Mesenteric fat pad (tissue), 1 donor: ENCODE data around the gene RAD51C. TPM values are rescaled to one million over a fixed set of nuclear protein-coding genes. Genes with fewer than 3 reads are reported as not detected.
"Not testable (repeated sequence)": the region's sequence is repeated elsewhere in the genome, so short reads cannot be mapped to it uniquely, and the experiment has no call there.

Experiments used
- DNase-seq: peaks from one replicate; pipeline ENCODE4 v3.0.0-alpha.2; 2020; ENCODE audit warnings: low spot score
- total RNA-seq: library from RNA; stranded (reverse); fragmentation: NEBNext Ultra II Directional; extraction: Animal tissue kit (Norgen Biotek cat#: 25700); gene quantifications from one replicate; pipeline ENCODE4 v1.2.1, GENCODE V29; 2021
- donor health status: DM: yes; HTN: yes; CAD: no.

The RAD51C gene
- total RNA-seq, 1 donor from 2014 or later: 21.9 TPM

DNA sequence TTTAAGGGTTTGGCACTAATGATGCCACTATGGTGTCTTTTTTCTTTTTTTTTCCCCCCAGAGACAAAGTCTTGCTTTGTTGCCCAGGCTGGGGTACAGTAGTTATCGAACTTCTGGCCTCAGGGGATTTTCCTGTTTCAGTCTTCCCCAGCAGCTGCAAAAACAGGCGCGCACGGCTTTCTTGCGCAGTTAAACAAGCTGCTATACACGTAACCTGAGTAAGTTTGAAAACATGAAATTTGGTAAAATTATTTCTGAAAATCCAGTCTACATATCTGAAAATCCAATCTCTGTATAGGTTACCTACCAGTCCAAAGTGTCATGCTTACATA is 12.4 kb upstream of the RAD51C start:
- no peak for DNase-seq

DNA sequence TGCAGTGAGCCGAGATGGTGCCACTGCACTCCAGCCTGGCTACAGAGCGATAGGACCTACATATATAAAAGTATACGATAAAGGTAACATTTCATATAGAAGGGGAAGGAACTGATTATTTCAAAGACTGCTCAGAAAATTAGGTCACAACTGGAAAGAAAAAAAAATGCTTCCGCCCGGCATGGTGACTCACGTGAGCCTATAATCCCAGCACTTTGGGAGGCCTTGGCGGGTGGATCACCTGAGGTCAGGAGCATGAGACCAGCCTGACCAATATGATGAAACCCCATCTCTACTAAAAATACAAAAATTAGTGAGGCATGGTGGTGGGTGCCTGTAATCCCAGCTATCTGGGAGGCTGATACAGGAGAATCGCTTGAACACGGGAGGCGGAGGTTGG is 8.4 kb upstream of the RAD51C start:
- DNase-seq: no peak

DNA sequence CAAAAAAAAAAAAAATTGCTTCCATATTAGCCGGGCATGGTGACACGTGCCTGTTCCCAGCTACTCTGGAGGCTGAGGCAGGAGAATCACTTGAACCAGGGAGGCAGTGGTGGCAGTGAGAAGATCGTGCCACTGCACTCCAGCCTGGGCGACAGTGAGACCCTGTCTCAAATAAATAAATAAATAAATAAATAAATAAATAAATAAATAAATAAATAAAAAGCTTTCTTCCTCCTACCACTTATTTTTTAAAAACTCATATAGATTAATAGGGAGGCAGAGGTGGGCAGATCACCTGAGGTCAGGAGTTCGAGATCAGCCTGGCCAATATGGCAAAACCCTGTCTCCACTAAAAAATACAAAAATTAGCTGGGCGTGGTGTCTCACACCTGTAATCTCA is 7.9 kb upstream of the RAD51C start:
- DNase-seq: not testable (repeated sequence)

DNA sequence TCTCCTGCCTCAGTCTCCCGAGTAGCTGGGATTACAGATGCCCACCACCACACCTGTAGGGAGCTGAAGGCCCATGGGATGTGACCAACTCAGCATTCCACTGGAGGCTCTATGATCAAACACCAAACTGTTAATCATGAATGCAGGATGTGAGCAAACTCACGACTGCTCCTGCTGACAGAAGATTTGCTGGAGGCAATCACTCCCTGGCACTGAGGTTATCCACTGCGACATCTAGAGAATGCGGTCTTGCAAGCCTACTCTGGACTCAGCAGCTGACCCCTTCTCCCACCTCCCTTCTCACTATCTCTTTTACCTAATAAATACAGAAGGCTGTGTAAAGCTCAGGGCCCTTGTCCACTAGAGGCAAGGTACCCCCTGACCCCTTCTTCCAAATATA is 5.4 kb upstream of the RAD51C start:
- DNase-seq: no peak

DNA sequence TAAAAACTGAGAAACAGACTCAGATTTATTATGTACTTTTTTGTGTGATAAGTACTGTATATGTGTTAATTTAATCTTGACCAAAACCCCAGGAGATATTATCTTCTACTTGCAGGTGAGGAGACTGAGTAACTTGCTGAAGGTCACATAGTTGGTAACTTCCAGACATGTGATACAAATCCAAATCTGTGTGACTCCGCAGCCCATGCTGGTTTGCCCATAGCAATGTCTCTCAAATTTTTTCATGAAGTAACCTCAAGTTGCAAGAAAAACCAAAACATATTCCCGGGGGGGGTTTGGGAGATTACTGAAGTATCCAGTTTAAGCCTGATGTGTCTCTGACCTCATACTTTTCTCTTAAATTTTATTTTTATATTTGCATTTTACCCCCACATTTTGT is 3.9 kb upstream of the RAD51C start:
- no peak for DNase-seq

DNA sequence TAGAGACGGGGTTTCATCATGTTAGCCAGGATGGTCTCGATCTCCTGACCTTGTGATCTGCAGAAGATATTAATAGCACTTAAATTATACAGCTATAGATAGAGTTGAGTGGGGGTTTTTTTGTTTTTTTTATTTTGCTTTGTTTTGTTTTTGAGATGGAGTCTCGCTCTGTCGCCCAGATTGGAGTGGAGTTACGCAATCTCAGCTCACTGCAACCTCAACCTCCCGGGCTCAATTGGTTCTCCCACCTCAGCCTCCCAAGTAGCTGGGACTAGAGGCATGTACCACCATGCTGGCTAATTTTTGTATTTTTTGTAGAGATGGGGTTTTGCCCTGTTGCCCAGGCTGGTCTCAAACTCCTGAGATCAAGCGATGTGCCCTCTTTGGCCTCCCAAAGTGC is 2.4 kb upstream of the RAD51C start:
- DNase-seq: not testable (repeated sequence)

DNA sequence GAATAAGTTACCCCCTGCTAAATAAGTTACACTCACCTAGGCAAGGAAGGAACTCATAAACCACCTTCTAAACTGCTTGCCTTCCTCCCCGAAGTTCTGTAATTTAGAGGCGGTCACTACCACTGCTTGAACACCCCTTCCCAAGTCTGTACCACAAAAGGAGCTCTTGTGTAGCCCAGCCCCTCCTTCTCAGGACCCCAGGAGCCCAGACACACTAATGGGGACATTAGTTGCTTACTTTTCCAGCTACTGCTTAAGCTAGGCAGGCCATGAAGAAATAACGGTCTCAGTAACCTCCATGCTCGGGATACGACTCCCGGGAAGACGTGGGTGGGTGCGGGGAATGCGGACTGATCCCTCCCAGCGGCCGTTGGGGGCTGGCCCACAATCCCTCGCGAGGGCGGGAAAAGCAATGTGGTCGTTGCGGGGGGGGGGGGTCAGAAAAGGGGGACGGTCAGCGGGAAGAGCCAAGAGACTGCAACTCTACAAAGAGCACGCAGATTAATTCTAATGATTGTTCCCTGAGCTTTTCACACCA is 632 bp upstream of the RAD51C start, which contains the start of gene TEX14:
Gene TEX14, minus strand, starts transcription at position 345 of the 538 bp plus-strand sequence. CDS start 40,044 bp downstream, outside the sequence.
- peak; percentile 33 for DNase-seq

DNA sequence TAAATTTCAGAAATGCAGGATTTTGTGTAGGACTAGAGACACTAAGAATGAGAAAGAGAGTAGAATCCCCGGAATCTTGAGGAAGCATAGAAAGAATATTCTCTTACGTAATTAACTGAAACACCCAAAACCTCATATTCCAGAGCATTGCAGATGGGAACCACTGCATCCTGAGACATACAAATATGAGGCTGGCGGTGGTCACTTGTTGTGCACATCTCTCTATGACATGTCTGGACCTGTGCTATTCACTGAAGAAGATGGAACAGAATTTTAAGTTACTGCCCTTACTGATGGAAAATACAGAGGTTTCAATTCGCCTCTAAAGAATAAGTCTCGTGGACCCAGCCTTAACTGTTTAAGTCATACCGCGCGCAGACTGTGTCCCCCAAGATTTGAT is 806 bp downstream of the RAD51C start:
- no peak for DNase-seq

DNA sequence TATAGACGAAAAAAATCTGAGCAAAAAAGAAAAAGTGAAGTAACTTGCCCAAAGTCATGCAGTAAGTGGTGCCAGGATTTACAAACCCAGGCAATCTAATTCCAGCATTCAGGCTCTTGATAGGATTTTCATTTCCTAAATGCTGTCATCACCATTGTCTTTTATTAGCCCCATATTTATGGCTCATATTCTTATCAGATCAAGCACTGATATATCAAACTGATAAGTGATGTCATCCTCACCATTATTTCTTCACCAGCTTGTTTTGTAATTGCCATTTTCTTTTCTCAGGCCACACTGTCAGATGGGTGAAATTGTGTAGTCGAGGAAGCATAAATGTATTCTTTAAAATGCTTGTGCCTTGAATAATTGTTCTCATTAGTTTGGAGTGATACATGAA is 1.3 kb downstream of the RAD51C start:
- no peak for DNase-seq

DNA sequence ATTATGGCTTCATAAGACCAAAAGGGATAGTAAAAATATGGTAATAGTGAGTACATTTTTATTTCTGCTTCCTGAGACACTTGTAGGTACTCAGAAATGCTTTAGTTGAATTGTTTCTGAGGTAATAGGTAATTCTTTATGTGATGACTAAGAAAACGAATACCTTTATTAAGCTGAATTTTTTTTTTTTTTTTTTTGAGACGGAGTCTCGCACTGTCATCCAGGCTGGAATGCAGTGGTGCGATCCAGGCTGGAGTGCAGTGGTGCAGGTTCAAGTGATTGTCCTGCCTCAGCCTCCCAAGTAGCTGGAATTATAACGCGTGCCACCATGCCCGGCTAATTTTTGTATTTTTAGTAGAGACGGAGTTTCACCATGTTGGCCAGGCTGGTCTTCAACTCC is 1.9 kb downstream of the RAD51C start:
- DNase-seq: no peak

DNA sequence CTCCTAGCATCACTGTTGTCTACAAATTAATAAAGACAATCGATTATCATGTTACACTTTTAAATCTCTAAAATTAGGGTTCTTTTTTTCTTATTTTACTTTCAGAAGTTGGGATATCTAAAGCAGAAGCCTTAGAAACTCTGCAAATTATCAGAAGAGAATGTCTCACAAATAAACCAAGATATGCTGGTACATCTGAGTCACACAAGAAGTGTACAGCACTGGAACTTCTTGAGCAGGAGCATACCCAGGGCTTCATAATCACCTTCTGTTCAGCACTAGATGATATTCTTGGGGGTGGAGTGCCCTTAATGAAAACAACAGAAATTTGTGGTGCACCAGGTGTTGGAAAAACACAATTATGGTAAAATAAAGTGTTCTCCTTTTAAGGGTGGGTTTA is 2.4 kb downstream of the RAD51C start:
- no peak for DNase-seq

DNA sequence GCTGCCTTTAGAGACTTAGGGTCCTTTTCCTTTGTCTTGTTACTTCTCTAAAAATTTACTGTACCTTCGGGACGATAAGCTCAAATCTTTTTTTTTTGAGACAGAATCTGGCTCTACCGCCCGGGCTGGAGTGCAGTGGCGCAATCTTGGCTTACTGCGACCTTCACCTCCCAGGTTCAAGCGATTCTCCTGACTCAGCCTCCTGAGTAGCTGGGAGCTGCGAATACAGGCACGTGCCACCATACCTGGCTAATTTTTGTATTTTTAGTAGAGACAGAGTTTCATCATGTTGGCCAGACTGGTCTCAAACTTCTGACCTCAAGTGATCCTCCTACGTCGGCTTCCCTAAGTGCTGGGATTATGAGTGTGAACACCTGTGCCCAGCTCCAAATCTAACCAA is 7.4 kb downstream of the RAD51C start:
- DNase-seq: no peak

DNA sequence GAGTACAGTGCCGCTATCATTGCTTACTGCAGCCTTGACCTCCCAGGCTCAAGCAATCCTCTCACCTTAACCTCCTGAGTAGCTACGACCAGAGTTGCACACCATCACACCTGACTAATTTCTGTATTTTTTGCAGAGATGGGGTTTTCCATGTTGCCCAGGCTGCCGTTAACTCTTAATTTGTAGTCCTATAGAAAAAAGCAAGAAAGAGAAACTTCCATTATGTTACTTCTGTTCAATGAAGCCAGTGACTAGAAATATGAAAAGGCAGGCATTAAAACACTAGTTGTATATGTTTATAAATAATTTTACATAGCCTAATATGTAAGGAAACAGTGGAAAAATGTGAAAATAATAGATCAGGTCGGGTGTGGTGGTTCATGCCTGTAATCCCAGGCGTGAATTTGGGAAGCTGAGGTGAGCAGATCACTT is 9.7 kb downstream of the RAD51C start:
- no peak for DNase-seq

DNA sequence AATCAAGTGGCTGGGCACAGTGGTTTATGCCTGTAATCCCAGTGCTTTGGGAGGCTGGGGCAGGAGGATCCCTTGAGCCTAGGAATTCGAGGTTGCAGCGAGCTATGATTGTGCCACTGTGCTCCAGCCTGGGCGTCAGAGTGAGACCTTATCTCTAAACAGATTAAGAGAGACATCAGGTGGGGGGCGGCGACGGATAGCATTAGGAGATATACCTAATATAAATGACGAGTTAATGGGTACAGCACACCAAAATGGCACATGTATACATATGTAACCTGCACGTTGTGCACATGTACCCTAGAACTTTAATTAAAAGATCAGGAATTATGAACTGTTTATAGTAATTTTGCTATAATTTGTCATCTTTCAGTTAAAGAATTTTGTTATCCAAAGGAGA is 10.3 kb downstream of the RAD51C start:
- DNase-seq: no peak

DNA sequence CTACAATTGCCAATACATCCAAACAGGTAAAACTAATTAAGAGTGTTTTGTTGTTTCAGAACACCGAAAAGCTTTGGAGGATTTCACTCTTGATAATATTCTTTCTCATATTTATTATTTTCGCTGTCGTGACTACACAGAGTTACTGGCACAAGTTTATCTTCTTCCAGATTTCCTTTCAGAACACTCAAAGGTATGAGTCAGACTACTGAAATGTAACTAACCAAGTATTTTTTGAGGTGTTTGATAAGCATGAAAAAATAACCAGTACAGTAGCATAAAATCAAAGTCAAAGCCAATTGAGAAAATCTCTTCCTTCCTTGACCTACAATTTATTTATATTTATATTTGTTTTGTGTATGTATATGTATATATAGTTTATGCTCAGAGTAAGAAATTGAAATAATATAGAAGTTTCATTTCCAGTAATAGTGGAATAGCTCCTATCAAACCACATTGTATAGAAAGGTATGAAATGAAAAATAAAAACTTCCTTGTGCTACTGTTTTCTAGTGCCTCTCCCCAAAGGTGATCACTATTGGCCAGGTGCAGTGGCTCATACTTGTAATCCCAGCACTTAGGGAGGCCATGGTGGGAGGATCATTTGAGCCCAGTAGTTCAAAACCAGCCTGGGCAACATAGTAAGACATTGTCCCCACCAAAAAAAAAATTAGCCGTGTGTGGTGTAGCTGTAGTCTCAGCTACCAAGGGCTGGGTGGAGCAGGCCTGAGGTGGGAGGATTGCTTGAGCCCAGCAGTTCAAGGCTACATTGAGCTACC is 10.9 kb downstream of the RAD51C start:
- no peak for DNase-seq

DNA sequence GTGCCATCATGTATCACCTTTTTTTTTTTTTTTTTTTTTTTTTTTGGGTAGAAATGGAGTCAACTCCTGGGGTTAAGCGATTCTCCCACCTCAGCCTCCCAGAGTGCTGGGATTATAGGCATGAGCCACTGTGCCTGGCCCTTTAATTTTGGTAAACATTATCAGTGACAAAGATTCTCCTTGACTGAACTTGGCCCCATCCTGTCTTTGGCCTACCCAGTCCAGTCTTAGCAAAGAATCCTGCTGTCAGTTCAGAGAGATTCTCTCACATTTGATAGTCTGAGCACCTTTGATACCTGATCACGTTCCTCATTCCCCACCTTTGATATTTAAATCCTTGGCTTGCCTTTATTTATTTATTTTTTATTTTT is 11.5 kb downstream of the RAD51C start:
- no peak for DNase-seq

DNA sequence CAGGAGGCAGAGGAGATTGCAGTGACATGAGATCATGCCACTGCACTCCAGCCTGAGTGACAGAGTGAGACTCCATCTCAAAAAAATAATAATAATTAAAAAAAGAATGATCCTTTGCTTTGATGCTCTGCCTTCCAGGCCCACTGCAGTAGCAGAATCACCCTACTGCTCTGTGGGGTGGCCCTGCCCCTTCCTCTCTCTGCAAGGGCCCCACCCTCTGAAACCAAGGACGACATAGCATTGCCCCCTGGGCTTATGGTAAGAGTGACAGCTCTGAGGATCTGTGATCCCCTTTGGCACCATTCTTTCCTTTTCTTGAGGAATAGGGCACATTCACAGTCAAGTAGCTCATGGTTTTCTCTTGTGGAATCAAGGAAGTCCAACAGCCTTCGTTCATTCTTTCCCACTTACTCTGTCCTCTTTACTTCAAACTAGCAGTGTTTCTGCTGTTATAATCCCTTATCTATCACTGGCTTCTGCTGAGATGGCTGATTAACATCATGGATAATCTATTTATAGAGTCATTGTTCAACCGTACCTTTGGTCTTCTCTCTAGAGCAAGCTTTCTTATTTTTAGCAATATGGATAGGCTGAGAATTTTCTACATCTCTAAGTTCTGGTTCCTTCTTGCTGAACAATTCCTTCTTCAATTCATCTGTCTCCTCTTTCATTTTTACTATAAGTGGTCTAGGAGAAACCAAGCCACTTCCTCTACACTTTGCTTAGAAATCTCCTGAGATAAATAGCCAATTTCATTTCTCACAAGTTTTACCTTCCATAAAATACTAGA is 14.1 kb downstream of the RAD51C start:
- DNase-seq: no peak

DNA sequence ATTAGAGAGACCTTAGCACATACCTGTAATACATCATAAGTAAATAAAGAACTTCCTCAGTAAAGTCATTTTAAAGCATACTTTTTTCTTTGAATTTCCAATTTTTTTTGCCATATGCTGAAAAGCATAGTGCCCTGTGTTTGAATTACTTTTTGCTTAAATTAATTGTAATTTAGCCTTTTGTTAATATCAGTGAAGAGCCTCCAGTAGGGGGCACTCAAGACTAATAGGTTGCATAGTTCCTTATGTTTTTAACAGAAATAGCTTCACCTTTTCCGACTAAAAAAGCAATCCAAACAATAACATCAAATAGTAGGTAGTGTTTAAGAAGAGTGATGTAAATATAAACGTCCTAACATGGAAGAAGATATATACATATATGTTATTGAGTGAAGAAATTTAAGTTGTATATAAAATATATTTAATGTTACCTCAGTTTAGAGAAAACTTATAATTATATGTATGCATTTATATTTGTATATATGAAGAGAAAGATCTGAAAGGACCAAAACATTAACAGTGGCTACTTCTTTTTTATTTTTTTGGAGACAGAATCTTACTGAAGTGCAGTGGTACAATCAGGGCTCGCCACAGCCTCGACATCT is 18.6 kb downstream of the RAD51C start:
- DNase-seq: no peak

DNA sequence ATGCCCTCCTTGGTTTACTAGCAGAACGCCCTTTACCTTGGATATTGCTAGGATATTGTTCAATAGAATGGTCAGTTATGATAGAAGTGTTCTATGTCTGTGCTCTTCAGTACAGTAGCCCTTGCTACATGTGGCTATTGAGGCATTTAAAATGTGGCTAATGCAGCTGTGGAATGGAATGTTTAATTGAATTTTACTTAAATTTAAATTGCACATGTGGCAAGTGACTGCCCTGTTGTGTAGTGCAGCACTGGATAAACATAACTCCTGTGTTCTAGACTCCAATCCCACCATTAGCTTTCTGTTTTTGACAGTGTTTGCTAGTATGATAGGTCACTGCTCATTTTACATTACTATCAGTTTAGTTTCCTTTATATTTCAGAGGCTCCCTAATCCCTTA is 29.9 kb downstream of the RAD51C start:
- no peak for DNase-seq

DNA sequence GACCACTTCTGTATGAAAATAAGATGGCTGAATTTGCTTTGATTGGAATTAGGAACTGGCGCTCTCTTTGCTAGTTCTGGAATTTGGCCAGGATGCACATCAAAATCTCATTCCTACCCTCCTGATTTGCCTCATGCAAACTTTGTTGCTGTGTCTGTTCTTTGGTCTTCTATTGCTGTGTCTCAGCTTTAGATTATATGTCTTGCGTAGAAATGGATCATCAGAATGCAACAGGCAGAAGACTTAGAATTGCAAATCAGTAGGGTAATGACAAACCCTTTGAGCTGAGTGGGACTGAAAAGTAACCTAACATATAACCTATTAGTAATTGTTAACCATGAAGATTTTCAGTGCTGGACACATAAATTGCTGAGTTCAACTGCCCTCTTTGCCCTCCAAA is 30.3 kb downstream of the RAD51C start:
- DNase-seq: no peak

DNA sequence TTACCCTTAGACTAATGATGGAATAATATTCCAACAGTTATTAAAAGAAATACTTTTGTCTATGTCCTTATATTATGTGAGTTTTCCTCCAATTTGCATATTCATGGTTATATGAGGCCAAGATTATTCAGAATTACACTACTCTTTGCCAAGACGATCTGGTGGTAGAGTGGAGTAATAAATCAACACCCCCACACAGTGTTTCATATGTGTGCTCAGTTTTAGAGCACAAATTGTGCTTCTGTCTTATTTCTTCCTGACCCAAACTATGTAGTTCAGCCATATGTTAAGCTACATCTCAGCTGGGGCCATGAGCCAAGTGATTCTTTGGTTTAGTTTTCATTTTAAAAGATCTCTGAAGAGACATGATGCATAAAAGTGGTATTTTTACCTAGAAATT is 36.4 kb downstream of the RAD51C start:
- no peak for DNase-seq

DNA sequence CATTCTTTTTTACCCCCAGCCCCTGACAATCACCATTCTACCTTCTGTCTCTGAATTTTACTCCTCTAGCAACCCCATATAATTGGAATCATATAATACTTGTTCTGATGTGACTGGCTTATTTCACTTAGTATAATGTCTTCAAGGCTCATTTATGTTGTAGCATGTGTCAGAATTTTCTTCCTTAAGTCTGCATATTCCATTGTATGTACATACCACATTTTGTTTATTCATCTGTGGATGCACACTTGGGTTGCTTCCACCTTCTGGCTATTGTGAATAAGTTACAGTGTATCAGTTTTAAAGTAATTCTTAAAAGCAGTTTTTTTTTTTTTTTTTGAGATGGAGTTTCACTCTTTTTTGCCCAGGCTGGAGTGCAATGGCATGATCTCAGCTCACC is 38.5 kb downstream of the RAD51C start:
- DNase-seq: no peak
